ENCODE results near the gene WDFY4. TPM values are rescaled to one million over a fixed set of nuclear protein-coding genes. Genes with fewer than 3 reads are reported as not detected.

The WDFY4 gene
- total and polyA plus RNA-seq, 2 experiments from 2014 or later, result 0.14 TPM; not detected in 1

DNA sequence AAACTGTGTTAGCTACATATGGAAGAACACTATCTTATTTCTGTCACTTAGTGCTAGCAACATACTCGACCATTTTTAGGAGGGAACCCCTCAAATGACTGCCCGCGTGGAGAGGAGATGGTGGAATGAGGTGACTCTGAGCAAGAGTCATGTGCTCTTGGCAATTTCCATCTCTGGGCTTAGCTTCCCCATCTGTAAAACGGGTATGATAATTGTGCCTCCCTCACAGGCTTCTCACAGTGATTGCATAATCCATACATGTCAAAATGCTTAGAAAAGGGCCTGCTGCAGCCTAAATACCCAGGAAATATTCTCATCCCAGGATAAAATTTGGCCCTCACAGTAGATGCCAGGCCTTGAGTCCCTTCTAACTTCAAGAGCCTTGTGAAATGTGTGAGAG is 86.6 kb downstream of the WDFY4 start:
- no peaks in the 10 kb centered on the region for H4K20me1 ChIP-seq (replicated peaks; ENCODE audit: insufficient read depth)
- H3K4me3 ChIP-seq, result no peak overlapping the region
- no peaks in the 10 kb centered on the region for H3K36me3 ChIP-seq (ENCODE audit: insufficient read depth)
- ATAC-seq, result no peak
- H3K9me3 Mint-ChIP-seq, result no peaks in the 10 kb centered on the region; the same call in 2 of the 3 replicates
- no peaks in the 10 kb centered on the region for H3K79me2 ChIP-seq (replicated peaks; ENCODE audit: insufficient read depth)
- H3K9me2 ChIP-seq (ENCODE audit: insufficient read depth), result no peaks in the 10 kb centered on the region
- H3K36me3 Mint-ChIP-seq (ENCODE audit: low read depth), result no peaks in the 10 kb centered on the region
- no peaks in the 10 kb centered on the region for H3F3A ChIP-seq (replicated peaks; ENCODE audit: low read depth)
- H3K27me3 ChIP-seq (ENCODE audit: insufficient read depth), result no peaks in the 10 kb centered on the region
- TF ChIP-seq, protein P1, sequence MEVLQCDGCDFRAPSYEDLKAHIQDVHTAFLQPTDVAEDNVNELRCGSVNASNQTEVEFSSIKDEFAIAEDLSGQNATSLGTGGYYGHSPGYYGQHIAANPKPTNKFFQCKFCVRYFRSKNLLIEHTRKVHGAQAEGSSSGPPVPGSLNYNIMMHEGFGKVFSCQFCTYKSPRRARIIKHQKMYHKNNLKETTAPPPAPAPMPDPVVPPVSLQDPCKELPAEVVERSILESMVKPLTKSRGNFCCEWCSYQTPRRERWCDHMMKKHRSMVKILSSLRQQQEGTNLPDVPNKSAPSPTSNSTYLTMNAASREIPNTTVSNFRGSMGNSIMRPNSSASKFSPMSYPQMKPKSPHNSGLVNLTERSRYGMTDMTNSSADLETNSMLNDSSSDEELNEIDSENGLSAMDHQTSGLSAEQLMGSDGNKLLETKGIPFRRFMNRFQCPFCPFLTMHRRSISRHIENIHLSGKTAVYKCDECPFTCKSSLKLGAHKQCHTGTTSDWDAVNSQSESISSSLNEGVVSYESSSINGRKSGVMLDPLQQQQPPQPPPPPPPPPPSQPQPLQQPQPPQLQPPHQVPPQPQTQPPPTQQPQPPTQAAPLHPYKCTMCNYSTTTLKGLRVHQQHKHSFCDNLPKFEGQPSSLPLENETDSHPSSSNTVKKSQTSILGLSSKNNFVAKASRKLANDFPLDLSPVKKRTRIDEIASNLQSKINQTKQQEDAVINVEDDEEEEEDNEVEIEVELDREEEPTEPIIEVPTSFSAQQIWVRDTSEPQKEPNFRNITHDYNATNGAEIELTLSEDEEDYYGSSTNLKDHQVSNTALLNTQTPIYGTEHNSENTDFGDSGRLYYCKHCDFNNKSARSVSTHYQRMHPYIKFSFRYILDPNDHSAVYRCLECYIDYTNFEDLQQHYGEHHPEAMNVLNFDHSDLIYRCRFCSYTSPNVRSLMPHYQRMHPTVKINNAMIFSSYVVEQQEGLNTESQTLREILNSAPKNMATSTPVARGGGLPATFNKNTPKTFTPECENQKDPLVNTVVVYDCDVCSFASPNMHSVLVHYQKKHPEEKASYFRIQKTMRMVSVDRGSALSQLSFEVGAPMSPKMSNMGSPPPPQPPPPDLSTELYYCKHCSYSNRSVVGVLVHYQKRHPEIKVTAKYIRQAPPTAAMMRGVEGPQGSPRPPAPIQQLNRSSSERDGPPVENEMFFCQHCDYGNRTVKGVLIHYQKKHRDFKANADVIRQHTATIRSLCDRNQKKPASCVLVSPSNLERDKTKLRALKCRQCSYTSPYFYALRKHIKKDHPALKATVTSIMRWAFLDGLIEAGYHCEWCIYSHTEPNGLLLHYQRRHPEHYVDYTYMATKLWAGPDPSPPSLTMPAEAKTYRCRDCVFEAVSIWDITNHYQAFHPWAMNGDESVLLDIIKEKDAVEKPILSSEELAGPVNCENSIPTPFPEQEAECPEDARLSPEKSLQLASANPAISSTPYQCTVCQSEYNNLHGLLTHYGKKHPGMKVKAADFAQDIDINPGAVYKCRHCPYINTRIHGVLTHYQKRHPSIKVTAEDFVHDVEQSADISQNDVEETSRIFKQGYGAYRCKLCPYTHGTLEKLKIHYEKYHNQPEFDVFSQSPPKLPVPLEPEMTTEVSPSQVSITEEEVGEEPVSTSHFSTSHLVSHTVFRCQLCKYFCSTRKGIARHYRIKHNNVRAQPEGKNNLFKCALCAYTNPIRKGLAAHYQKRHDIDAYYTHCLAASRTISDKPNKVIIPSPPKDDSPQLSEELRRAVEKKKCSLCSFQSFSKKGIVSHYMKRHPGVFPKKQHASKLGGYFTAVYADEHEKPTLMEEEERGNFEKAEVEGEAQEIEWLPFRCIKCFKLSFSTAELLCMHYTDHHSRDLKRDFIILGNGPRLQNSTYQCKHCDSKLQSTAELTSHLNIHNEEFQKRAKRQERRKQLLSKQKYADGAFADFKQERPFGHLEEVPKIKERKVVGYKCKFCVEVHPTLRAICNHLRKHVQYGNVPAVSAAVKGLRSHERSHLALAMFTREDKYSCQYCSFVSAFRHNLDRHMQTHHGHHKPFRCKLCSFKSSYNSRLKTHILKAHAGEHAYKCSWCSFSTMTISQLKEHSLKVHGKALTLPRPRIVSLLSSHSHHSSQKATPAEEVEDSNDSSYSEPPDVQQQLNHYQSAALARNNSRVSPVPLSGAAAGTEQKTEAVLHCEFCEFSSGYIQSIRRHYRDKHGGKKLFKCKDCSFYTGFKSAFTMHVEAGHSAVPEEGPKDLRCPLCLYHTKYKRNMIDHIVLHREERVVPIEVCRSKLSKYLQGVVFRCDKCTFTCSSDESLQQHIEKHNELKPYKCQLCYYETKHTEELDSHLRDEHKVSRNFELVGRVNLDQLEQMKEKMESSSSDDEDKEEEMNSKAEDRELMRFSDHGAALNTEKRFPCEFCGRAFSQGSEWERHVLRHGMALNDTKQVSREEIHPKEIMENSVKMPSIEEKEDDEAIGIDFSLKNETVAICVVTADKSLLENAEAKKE (CRISPR knock-in tag; IDR thresholded peaks at IDR 0.05), result no peak
- TF ChIP-seq STAT1 (IDR thresholded peaks at IDR 0.05; ENCODE audit: unreplicated experiment), result no peak
- no peak for TF ChIP-seq ZNF331 (CRISPR knock-in tag; IDR thresholded peaks at IDR 0.05; ENCODE audit: low read depth)
- TF ChIP-seq POLR2AphosphoS5 (IDR thresholded peaks at IDR 0.05; ENCODE audit: low read depth), result no peak
- no peak for TF ChIP-seq CREB1 (CRISPR knock-in tag; IDR thresholded peaks at IDR 0.05; ENCODE audit: low read depth)
- TF ChIP-seq, protein P2, sequence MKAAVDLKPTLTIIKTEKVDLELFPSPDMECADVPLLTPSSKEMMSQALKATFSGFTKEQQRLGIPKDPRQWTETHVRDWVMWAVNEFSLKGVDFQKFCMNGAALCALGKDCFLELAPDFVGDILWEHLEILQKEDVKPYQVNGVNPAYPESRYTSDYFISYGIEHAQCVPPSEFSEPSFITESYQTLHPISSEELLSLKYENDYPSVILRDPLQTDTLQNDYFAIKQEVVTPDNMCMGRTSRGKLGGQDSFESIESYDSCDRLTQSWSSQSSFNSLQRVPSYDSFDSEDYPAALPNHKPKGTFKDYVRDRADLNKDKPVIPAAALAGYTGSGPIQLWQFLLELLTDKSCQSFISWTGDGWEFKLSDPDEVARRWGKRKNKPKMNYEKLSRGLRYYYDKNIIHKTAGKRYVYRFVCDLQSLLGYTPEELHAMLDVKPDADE (IDR thresholded peaks at IDR 0.05), result no peak
- TF ChIP-seq ZNF114 (CRISPR knock-in tag; IDR thresholded peaks at IDR 0.05), result no peak
- TF ChIP-seq, protein P3, sequence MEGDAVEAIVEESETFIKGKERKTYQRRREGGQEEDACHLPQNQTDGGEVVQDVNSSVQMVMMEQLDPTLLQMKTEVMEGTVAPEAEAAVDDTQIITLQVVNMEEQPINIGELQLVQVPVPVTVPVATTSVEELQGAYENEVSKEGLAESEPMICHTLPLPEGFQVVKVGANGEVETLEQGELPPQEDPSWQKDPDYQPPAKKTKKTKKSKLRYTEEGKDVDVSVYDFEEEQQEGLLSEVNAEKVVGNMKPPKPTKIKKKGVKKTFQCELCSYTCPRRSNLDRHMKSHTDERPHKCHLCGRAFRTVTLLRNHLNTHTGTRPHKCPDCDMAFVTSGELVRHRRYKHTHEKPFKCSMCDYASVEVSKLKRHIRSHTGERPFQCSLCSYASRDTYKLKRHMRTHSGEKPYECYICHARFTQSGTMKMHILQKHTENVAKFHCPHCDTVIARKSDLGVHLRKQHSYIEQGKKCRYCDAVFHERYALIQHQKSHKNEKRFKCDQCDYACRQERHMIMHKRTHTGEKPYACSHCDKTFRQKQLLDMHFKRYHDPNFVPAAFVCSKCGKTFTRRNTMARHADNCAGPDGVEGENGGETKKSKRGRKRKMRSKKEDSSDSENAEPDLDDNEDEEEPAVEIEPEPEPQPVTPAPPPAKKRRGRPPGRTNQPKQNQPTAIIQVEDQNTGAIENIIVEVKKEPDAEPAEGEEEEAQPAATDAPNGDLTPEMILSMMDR (conservative IDR thresholded peaks at IDR 0.05; ENCODE audit: low read depth in 2 of 2), result no peak
- no peak for TF ChIP-seq NANOG (IDR thresholded peaks at IDR 0.05; ENCODE audit: borderline replicate concordance)
- no peak for TF ChIP-seq JUNB (IDR thresholded peaks at IDR 0.05; ENCODE audit: unreplicated experiment)
- TF ChIP-seq, protein P4, sequence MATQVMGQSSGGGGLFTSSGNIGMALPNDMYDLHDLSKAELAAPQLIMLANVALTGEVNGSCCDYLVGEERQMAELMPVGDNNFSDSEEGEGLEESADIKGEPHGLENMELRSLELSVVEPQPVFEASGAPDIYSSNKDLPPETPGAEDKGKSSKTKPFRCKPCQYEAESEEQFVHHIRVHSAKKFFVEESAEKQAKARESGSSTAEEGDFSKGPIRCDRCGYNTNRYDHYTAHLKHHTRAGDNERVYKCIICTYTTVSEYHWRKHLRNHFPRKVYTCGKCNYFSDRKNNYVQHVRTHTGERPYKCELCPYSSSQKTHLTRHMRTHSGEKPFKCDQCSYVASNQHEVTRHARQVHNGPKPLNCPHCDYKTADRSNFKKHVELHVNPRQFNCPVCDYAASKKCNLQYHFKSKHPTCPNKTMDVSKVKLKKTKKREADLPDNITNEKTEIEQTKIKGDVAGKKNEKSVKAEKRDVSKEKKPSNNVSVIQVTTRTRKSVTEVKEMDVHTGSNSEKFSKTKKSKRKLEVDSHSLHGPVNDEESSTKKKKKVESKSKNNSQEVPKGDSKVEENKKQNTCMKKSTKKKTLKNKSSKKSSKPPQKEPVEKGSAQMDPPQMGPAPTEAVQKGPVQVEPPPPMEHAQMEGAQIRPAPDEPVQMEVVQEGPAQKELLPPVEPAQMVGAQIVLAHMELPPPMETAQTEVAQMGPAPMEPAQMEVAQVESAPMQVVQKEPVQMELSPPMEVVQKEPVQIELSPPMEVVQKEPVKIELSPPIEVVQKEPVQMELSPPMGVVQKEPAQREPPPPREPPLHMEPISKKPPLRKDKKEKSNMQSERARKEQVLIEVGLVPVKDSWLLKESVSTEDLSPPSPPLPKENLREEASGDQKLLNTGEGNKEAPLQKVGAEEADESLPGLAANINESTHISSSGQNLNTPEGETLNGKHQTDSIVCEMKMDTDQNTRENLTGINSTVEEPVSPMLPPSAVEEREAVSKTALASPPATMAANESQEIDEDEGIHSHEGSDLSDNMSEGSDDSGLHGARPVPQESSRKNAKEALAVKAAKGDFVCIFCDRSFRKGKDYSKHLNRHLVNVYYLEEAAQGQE (IDR thresholded peaks at IDR 0.05; ENCODE audit: unreplicated experiment), result no peak
- peaks cover 3% of the 10 kb centered on the region for H3K27me3 Mint-ChIP-seq (ENCODE audit: insufficient read depth, low read depth, poor library complexity)
- H3K4me2 ChIP-seq, result no peak overlapping the region
- H2AFZ ChIP-seq, result no peak overlapping the region
- H3K4me1 ChIP-seq (ENCODE audit: insufficient read depth), result peaks cover 7% of the 10 kb centered on the region; the same call in 1 of the 2 replicates
- DNase-seq (ENCODE audit: low spot score), result no peak
- H3K27ac ChIP-seq (ENCODE audit: low read depth), result no peak overlapping the region
- no peak overlapping the region for H3K4me3 Mint-ChIP-seq
- H3K27ac Mint-ChIP-seq, result no peak overlapping the region
- H3K4me1 Mint-ChIP-seq, result peaks cover 16% of the 10 kb centered on the region
